Small intestine (tissue), 7 donors: ENCODE measurements around the gene NRXN3. TPM values are rescaled to one million over a fixed set of nuclear protein-coding genes. Genes with fewer than 3 reads are reported as not detected.

ENCODE experiments used
- DNase-seq, 2 donors: peaks; one replicate each; pipeline versions ENCODE4 v3.0.0 to v3.0.0-alpha.2; 2013
- FAIRE-seq: peaks from 2 replicates; lab custom pipeline; 2012; peaks lifted over from hg19 to GRCh38; lab: Jason Lieb, UNC
- H3K27ac ChIP-seq, 3 donors: one replicate each; pipeline ENCODE4 v1.5.1; 2013; ENCODE audit warnings: low read length in 2 of 3, mild to moderate bottlenecking in 2 of 3, control low read depth in 1 of 3, inconsistent platforms in 1 of 3, low read depth in 1 of 3, moderate library complexity in 1 of 3
- H3K27me3 ChIP-seq, 3 donors: one replicate each; pipeline ENCODE4 v1.6.1; 2013; ENCODE audit warnings: low read length in 3 of 3, inconsistent platforms in 1 of 3; ENCODE audit not compliant: control insufficient read depth in 3 of 3, insufficient read depth in 3 of 3
- H3K36me3 ChIP-seq, 3 donors: one replicate each; pipeline ENCODE4 v1.6.1; 2013; ENCODE audit warnings: low read length in 3 of 3, inconsistent platforms in 1 of 3, low read depth in 1 of 3, mild to moderate bottlenecking in 1 of 3, moderate library complexity in 1 of 3; ENCODE audit not compliant: control insufficient read depth in 3 of 3, insufficient read depth in 2 of 3
- H3K4me1 ChIP-seq, 3 donors: one replicate each; pipeline ENCODE4 v1.6.1; 2013; ENCODE audit warnings: low read length in 2 of 3, inconsistent platforms in 1 of 3, low read depth in 1 of 3, mild to moderate bottlenecking in 1 of 3, moderate library complexity in 1 of 3; ENCODE audit not compliant: control insufficient read depth in 3 of 3, insufficient read depth in 2 of 3
- H3K4me3 ChIP-seq, 3 donors: one replicate each; pipeline ENCODE4 v1.5.1; 2013; ENCODE audit warnings: low read length in 3 of 3, control low read depth in 1 of 3, inconsistent platforms in 1 of 3, low read depth in 1 of 3, mild to moderate bottlenecking in 1 of 3, moderate library complexity in 1 of 3
- H3K9me3 ChIP-seq, 2 donors: one replicate each; pipeline ENCODE4 v1.6.1; 2013; ENCODE audit warnings: low read depth in 1 of 2, low read length in 1 of 2; ENCODE audit not compliant: control insufficient read depth in 2 of 2, insufficient read depth in 1 of 2
- WGBS, 3 donors: extraction: QIAGEN DNeasy Blood & Tissue Kit; methylation state at CpG; one replicate each; pipeline ENCODE4 v1.1.7; 2013; 5-methylcytosine and 5-hydroxymethylcytosine counted together
- polyA plus RNA-seq, 4 donors: library from polyadenylated mRNA; stranded (reverse) in 3 of 4; unstranded in 1 of 4; fragments of 200-250 nt in 3 of 4; fragments of 120-200 nt in 1 of 4; gene quantifications; one replicate each; pipeline versions ENCODE4 v1.2.1 to v1.2.3, GENCODE V29; 2013
- donor health status: healthy with polysubstance abuse.
- donor health status: control.
- donor health status: control.
- donor health status: Bipolar disorder and iron deficiency.
- donor health status: healthy.

Gene NRXN3
- polyA plus RNA-seq, 4 donors = 2.3 TPM; not detected in 2

- no peaks in the 10 kb centered on the region for H3K36me3 ChIP-seq
- FAIRE-seq (no peak), DNase-seq (no peak)
- no peak overlapping the region for H3K27ac ChIP-seq
- WGBS, 3 donors = 66 to 84% (median 76%) methylated on average over 2 of the region's 2 CpGs
- H3K4me1 ChIP-seq = no peaks in the 10 kb centered on the region
- no peaks in the 10 kb centered on the region for H3K27me3 ChIP-seq
- no peak overlapping the region for H3K4me3 ChIP-seq
- no peaks in the 10 kb centered on the region for H3K9me3 ChIP-seq
Measured at GRCh38 chr14:79837699-79838098, 1667.5 kb downstream of the NRXN3 start.

DNA sequence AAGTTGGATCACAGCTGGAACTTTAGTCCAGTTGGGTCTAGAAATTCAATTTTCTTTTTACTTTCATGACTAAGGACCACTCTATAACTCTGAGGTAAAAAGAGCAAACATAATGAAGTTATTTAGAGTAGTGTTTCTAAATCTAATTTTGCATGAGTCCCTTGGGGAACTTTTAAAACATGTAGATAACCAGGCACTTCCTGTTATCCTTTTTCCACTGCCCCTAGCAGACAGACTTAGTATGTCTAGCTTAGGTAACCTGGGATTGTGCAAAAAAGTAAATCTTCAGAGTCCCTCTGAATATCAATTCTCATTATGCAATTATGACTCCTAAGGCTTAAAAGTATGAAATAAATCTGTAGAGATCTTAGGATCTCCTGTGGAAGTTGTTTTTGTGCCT lies 1669.9 kb downstream of the NRXN3 start:
- DNase-seq (no peak), FAIRE-seq (no peak)
- no peak overlapping the region for H3K27ac ChIP-seq
- no peaks in the 10 kb centered on the region for H3K27me3 ChIP-seq
- H3K9me3 ChIP-seq = no peaks in the 10 kb centered on the region
- no peaks in the 10 kb centered on the region for H3K36me3 ChIP-seq
- H3K4me1 ChIP-seq = no peaks in the 10 kb centered on the region
- H3K4me3 ChIP-seq = no peak overlapping the region

- no peak overlapping the region for H3K4me3 ChIP-seq
- no peaks in the 10 kb centered on the region for H3K9me3 ChIP-seq
- no peak for DNase-seq
- H3K4me1 ChIP-seq = no peaks in the 10 kb centered on the region
- no peaks in the 10 kb centered on the region for H3K36me3 ChIP-seq
- FAIRE-seq = no peak
- no peak overlapping the region for H3K27ac ChIP-seq
- 31 to 65% (median 33%) methylated on average over 2 of the region's 2 CpGs for WGBS, 3 donors
- H3K27me3 ChIP-seq = no peaks in the 10 kb centered on the region
Measured at GRCh38 chr14:79840831-79841230, 1670.7 kb downstream of the NRXN3 start.

GRCh38 chr14:79841433-79841832 lies 1671.3 kb downstream of the NRXN3 start:
- no peaks in the 10 kb centered on the region for H3K36me3 ChIP-seq
- FAIRE-seq = no peak
- no peak for DNase-seq
- H3K4me3 ChIP-seq = no peak overlapping the region
- no peak overlapping the region for H3K27ac ChIP-seq
- no peaks in the 10 kb centered on the region for H3K9me3 ChIP-seq
- 44 to 50% (median 50%) methylated on average over 3 of the region's 3 CpGs for WGBS, 3 donors
- H3K4me1 ChIP-seq = no peaks in the 10 kb centered on the region
- no peaks in the 10 kb centered on the region for H3K27me3 ChIP-seq

GRCh38 chr14:79842270-79842669 lies 1672.1 kb downstream of the NRXN3 start:
- DNase-seq (no peak), FAIRE-seq (no peak)
- 54 to 68% (median 61%) methylated on average over 3 of the region's 3 CpGs for WGBS, 3 donors
- Histone ChIP-seq H3K4me1 (no peaks in the 10 kb centered on the region), H3K27me3 (no peaks in the 10 kb centered on the region), H3K36me3 (no peaks in the 10 kb centered on the region), H3K9me3 (no peaks in the 10 kb centered on the region), H3K4me3 (no peak overlapping the region), H3K27ac (no peak overlapping the region)

DNA sequence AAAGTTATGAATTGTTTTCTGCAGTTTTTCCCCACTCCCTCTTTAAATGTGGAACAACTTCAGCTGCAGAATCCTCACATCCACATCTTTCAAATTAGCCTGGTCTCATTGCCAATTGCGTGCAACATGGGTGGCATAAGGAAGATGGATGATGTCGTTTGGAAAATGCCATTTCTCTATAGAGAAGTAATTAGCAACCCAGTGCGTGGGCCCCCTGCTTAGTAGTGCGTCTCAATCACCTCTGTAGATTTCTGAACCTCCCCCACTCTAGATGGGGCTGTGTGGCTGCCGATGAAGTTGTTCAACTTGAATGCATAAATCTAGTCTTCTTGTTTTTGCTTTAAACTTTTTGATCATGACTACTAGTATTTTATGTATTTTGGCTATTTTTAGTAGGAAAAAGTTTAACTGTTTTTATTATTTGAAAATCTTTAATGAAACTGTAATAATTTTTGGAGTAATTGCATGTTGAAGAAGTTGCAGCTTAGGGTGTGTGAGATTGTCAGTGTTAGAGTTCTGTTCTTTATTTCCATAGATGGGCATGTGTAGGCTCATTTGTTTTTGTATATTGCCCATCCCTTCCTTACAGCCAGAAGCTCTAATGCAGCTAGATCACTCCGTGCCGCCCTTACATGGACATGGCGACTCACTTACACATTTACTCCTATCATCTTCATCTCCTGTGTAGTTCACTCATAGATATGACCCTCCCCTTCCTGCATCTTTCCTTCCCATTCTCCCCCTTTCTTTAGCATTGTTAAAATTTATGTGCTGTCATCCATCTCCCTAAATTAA lies 1683.0 kb downstream of the NRXN3 start:
- H3K4me3 ChIP-seq = no peak overlapping the region
- H3K27ac ChIP-seq = no peak overlapping the region
- FAIRE-seq (no peak), DNase-seq (no peak)
- no peaks in the 10 kb centered on the region for H3K27me3 ChIP-seq
- WGBS, 3 donors = 70 to 89% (median 77%) methylated on average over 8 of the region's 8 CpGs
- H3K36me3 ChIP-seq = no peaks in the 10 kb centered on the region
- H3K4me1 ChIP-seq = no peaks in the 10 kb centered on the region
- H3K9me3 ChIP-seq = no peaks in the 10 kb centered on the region

GRCh38 chr14:79855789-79856188 lies 1685.6 kb downstream of the NRXN3 start:
- no peak for FAIRE-seq

GRCh38 chr14:79856381-79856780 lies 1686.2 kb downstream of the NRXN3 start:
- H3K9me3 ChIP-seq = no peaks in the 10 kb centered on the region
- H3K27me3 ChIP-seq = no peaks in the 10 kb centered on the region
- H3K4me1 ChIP-seq = no peaks in the 10 kb centered on the region
- FAIRE-seq (no peak), DNase-seq (no peak)
- H3K4me3 ChIP-seq = no peak overlapping the region
- 76 to 93% (median 83%) methylated on average over 1 of the region's 1 CpG for WGBS, 3 donors
- no peak overlapping the region for H3K27ac ChIP-seq
- H3K36me3 ChIP-seq = no peaks in the 10 kb centered on the region

More at GRCh38 chr14:79855789-79856188, 1685.6 kb downstream of the NRXN3 start:
- Histone ChIP-seq H3K4me1 (no peaks in the 10 kb centered on the region), H3K27ac (no peak overlapping the region), H3K9me3 (no peaks in the 10 kb centered on the region), H3K4me3 (no peak overlapping the region), H3K27me3 (no peaks in the 10 kb centered on the region), H3K36me3 (no peaks in the 10 kb centered on the region)
- WGBS, 3 donors = 78 to 94% (median 78%) methylated on average over 2 of the region's 2 CpGs
- DNase-seq = no peak

GRCh38 chr14:79861111-79861510 lies 1690.9 kb downstream of the NRXN3 start:
- peaks cover 0 to 2% of the 10 kb centered on the region in 2 donors for H3K9me3 ChIP-seq
- H3K4me3 ChIP-seq = no peak overlapping the region
- no peaks in the 10 kb centered on the region for H3K27me3 ChIP-seq
- FAIRE-seq (no peak), DNase-seq (no peak)
- H3K4me1 ChIP-seq = no peaks in the 10 kb centered on the region
- no peak overlapping the region for H3K27ac ChIP-seq
- H3K36me3 ChIP-seq = peaks cover 0 to 2% (median 0%) of the 10 kb centered on the region in 3 donors
- WGBS, 3 donors = 88 to 93% (median 91%) methylated on average over 9 of the region's 9 CpGs
